ENCODE results near the gene MED12.
A peak's percentile ranks its signal among the peaks of the same experiment; 100 is the strongest.

MED12 gene

DNA sequence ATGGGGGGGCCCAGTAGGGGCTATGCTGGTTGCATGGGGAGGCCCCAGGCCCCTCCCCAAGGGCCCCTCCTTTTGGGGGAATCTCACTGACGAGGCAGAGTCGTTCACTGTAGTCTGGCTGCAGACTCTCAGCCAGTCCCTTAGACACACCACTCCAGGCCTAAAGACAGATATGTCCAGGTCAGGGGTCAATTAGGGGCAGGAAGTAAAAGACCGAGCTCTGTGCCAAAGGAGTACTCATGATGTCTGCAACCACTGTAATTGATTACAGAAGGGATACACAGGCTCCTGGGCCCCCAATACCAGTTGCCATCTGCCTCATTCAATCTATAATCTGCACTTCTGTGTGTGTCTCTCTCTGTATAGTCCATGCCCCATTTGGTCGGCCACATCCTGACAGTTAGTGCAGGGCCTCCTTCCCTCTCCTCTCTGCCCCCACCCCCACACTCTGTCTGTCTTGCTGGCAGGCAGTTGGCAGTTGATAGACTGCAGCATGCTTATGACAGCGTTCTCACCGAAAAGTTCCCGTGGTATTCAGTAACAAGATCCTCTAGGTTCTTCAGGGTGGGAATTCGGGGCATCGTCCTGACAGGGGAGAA is 10.5 kb upstream of the MED12 start:
- FAIRE-seq: no peak

- FAIRE-seq: no peak
Measured at GRCh38 chrX:71109051-71109450, 9.3 kb upstream of the MED12 start.

- peak; percentile 31 for FAIRE-seq
Measured at GRCh38 chrX:71111141-71111843, 7.1 kb upstream of the MED12 start, which contains the start of gene IL2RG. Gene IL2RG (minus strand): TSS chrX:71111577. CDS start chrX:71111539, 38 bp downstream.

- FAIRE-seq: no peak
Measured at GRCh38 chrX:71111921-71112431, 6.4 kb upstream of the MED12 start.

DNA sequence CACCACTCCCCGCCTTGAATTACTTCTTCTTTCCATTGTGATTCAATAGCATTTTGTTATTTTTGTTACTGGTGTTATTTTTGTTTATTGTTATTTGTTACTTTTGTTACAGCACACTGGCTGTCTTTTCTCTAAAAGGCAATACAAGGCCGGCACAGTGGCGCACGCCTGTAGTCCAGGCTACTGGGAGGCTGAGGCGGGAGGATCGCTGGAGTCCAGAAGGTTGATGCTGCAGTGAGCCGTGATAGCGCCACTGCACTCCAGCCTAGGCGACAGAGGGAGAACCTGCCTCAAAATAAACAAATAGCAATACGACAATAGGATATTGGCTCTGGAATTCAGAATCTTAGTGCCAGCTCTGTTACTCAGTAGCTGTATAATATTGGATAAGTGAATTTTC is 1.0 kb upstream of the MED12 start:
- FAIRE-seq: no peak

GRCh38 chrX:71118985-71119535 is 664 bp downstream of the MED12 start:
- no peak for FAIRE-seq

DNA sequence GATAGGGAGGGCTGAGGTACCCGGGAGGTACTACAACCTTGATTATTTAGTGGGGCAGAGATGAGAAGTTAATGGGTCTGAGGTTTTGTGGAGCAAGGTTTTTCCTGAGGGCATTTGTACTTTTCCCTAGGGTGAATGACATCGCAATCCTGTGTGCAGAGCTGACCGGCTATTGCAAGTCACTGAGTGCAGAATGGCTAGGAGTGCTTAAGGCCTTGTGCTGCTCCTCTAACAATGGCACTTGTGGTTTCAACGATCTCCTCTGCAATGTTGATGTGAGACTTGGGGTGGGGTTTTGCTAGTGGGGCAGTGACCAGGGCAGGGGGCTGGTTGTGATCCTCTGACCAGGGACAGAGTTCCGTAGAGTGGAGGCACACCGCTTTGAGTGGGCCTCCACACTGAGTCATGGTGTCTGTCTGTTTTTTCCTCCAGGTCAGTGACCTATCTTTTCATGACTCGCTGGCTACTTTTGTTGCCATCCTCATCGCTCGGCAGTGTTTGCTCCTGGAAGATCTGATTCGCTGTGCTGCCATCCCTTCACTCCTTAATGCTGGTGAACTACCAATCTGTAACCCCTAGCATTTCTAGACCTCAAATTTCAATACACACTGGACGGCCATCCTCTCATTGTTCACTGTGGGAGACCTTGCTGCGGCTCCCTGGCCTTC is 9.9 kb downstream of the MED12 start:
- no peak for FAIRE-seq

DNA sequence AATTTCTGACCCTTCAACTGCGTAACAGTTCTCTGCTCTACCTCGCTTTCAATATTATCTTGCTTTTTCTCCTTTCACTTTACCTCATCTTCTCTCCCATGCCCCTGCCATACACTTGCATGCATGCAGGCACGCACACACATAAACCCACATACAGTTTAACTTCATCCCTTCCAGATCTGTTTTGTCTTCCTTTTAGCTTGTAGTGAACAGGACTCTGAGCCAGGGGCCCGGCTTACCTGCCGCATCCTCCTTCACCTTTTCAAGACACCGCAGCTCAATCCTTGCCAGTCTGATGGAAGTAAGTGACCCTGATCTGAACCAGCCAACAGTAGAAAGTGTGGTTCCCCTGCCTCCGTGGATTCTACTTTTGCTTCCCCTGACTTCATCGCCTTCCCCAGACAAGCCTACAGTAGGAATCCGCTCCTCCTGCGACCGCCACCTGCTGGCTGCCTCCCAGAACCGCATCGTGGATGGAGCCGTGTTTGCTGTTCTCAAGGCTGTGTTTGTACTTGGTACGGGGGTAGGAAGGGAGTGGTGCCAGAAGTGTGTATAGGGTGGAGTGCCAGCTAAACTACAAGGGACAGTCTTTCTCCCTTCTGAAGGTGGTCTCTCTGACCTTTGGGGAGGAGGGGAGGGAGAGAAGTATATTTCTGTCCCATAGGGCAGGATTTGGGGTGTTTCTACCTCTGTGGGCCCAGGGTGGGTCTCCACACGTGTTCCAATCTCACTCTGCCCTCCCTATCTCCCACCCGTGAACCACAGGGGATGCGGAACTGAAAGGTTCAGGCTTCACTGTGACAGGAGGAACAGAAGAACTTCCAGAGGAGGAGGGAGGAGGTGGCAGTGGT is 10.7 kb downstream of the MED12 start:
- no peak for FAIRE-seq

DNA sequence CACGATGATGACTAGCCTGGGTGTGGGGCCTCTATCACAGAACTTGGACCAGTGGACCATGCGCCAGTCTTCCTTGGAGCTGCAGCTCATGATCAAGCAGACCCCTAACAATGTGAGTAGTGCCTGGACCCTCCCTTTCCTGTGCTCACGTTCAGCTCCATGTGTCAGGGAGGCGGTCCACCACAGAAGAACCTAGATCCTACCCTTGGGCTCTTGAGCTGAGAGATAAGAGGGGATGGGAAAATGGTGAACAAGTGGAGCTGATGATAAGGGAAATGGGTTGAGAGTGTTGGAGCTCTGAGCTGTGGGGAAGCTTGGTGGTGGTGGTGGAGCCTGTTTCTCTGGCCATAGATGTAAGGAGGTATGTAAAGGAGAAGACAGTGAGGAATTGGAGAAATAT is 13.1 kb downstream of the MED12 start:
- no peak for FAIRE-seq

GRCh38 chrX:71140440-71140839 is 22.0 kb downstream of the MED12 start:
- no peak for FAIRE-seq

GRCh38 chrX:71143508-71143907 is 25.1 kb downstream of the MED12 start:
- no peak for FAIRE-seq

GRCh38 chrX:71144651-71145050 is 26.3 kb downstream of the MED12 start, which contains the start of gene NLGN3:
Gene NLGN3 (plus strand): TSS chrX:71144841. CDS start chrX:71147750, 2,909 bp downstream.
- no peak for FAIRE-seq

GRCh38 chrX:71147496-71148277 is 29.3 kb downstream of the MED12 start:
- FAIRE-seq: no peak

- FAIRE-seq: no peak
Measured at GRCh38 chrX:71148278-71148663, 29.9 kb downstream of the MED12 start.

DNA sequence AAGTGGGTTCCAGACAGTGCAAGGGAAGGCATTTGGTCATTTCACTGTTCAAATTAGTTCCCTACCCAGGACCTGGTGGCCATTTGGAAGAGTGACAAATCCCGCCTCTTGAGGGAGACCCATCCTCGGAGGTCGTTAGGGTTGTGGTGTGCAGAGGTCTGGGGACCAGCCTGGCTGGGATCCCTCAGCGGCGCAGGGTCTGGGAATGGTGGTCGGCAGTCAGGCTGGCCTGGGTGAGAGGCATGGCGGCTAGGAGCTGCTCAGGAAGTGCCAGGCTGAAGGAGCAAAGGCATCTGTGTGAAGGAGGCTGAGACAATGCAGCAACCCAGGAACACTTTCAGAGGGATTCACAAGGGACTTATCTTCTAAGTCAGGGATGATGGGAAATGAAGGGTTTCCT is 33.0 kb downstream of the MED12 start:
- FAIRE-seq: no peak

GRCh38 chrX:71154196-71154595 is 35.8 kb downstream of the MED12 start:
- FAIRE-seq: no peak

GRCh38 chrX:71154641-71155040 is 36.2 kb downstream of the MED12 start:
- FAIRE-seq: no peak

GRCh38 chrX:71158603-71159002 is 40.2 kb downstream of the MED12 start:
- FAIRE-seq: no peak

DNA sequence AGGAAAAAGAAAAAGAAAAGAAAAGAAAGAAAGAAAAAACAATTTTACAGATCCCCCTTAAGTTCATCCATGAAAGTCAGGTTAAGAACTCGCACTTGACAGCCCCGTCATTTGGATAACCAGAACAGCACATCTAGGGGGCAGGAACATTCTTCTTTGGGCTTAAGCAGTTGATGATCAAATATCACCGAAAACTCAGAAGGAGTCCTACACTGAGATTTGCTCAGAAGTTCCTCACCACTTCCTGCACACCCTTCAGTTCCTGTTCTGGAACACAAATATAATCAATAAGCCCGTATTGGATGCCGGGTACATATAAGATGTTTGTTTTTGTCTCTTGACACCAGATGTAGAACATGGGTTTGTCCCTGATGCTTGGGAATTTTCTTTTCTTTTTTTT is 40.9 kb downstream of the MED12 start:
- FAIRE-seq: no peak

DNA sequence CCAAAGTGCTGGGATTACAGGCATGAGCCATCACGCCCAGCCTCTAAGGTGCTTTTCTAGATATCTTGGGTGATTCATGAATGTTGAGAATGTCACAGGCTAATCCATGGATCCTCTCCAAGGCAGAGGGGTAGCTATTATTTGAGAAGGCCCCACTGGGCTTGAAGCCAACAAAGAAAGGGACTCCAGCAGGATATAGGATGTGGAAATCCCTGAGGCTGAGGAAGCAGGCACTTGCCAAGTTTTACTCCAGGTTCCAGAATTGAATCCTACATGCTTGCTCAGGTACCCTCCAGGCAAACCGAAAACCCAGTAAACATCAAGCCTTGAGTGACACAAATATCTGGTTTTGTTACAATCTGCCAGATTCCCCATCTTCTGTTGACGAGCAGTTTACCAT is 42.1 kb downstream of the MED12 start:
- no peak for FAIRE-seq

DNA sequence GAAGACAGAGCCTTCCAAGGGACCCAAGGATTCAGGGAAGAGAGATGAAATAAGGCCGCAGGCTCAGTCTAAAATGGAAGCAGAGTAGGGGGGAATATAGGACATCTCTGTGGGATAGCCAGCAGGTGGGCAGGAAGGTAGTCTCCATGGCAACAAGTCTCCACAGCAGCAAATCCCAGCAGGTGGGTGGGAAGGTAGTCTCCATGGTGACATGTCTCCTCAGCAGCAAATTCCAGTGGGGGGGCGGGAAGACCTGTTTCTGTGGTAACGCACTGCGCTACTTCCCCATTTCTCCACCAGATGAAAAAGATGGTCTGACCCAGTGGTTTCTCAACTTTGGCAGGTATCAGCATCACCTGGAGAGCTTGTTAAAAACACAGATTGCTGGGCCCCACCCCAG is 44.6 kb downstream of the MED12 start:
- no peak for FAIRE-seq

DNA sequence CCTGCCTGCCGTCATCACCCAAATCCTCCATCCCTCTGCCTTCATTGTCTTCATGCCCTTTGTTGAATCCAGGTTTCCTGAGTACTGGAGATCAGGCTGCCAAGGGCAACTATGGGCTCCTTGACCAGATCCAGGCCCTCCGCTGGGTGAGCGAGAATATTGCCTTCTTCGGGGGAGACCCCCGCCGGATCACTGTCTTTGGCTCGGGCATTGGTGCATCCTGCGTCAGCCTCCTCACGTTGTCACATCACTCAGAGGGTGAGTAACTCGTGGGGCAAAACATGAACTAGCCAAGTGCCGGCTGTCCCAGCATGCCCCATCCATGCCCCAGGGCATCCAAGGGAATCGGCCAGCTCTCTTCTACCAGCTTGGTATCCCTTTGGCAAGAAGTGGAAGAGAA is 45.7 kb downstream of the MED12 start:
- FAIRE-seq: no peak
